MM.1S (cell line): ENCODE data around the gene DNAJA4.

Experiments
- DNase-seq: peaks from one replicate; pipeline ENCODE4 v3.0.0-alpha.2; 2015
- H2AFZ ChIP-seq: fragments of 300-600 bp; sonication (generic); 2 replicates; pipeline ENCODE4 v1.6.0; 2016; ENCODE audit warnings: antibody characterized with exemption, low read length
- H3F3A ChIP-seq: fragments of 300-600 bp; sonication (generic); 2 replicates; pipeline ENCODE4 v1.6.1; 2016; ENCODE audit warnings: mild to moderate bottlenecking, antibody characterized with exemption, low read length, moderate library complexity, mixed read lengths; ENCODE audit not compliant: insufficient read depth
- H3K27ac ChIP-seq: fragments of 300-600 bp; sonication (generic); 2 replicates; pipeline ENCODE4 v1.5.1; 2016; ENCODE audit warnings: mild to moderate bottlenecking, low read length
- H3K27me3 ChIP-seq: fragments of 300-600 bp; sonication (generic); replicated peaks from 2 replicates; pipeline ENCODE4 v1.6.0; 2016; ENCODE audit warnings: low read length; ENCODE audit not compliant: insufficient read depth
- H3K36me3 ChIP-seq: fragments of 300-600 bp; sonication (generic); replicated peaks from 2 replicates; pipeline ENCODE4 v1.6.1; 2016; ENCODE audit warnings: mild to moderate bottlenecking, low read length, mixed read lengths; ENCODE audit not compliant: insufficient read depth
- H3K4me1 ChIP-seq: fragments of 300-600 bp; sonication (generic); 2 replicates; pipeline ENCODE4 v1.6.1; 2016; ENCODE audit warnings: low read length, mixed read lengths
- H3K4me2 ChIP-seq: fragments of 300-600 bp; sonication (generic); 2 replicates; pipeline ENCODE4 v1.6.0; 2016; ENCODE audit warnings: low read depth, low read length
- H3K4me3 ChIP-seq: fragments of 300-600 bp; sonication (generic); 2 replicates; pipeline ENCODE4 v1.5.1; 2016; ENCODE audit warnings: low read length, mixed read lengths
- H3K79me2 ChIP-seq: fragments of 300-600 bp; sonication (generic); 2 replicates; pipeline ENCODE4 v1.6.1; 2016; ENCODE audit warnings: mixed run types, low read length, mixed read lengths
- H3K9ac ChIP-seq: fragments of 300-600 bp; sonication (generic); 2 replicates; pipeline ENCODE4 v1.6.1; 2016; ENCODE audit warnings: low read length, mixed read lengths
- H3K9me2 ChIP-seq: fragments of 300-600 bp; sonication (generic); replicated peaks from 2 replicates; pipeline ENCODE4 v1.6.1; 2016; ENCODE audit warnings: mild to moderate bottlenecking, low read length, mixed read lengths; ENCODE audit not compliant: insufficient read depth
- H3K9me3 ChIP-seq: fragments of 300-600 bp; sonication (generic); replicated peaks from 2 replicates; pipeline ENCODE4 v1.6.1; 2016; ENCODE audit warnings: mild to moderate bottlenecking, low read length, mixed read lengths; ENCODE audit not compliant: insufficient read depth
- H4K20me1 ChIP-seq: fragments of 300-600 bp; sonication (generic); 2 replicates; pipeline ENCODE4 v1.6.1; 2016; ENCODE audit warnings: mild to moderate bottlenecking, low read length, moderate library complexity, mixed read lengths; ENCODE audit not compliant: insufficient read depth
- CTCF ChIP-seq: fragments of 300-600 bp; sonication (generic); IDR thresholded peaks from 2 replicates; pipeline ENCODE4 v1.5.1; 2016; ENCODE audit warnings: antibody characterized with exemption, low read length, mixed read lengths
- EZH2 ChIP-seq: fragments of 300-600 bp; sonication (generic); optimal IDR thresholded peaks from 2 replicates; pipeline ENCODE3; 2017; ENCODE audit warnings: low read depth, mild to moderate bottlenecking, antibody characterized with exemption, low read length, mixed read lengths
- EZH2phosphoT487 ChIP-seq: fragments of 300-600 bp; sonication (generic); IDR thresholded peaks from 2 replicates; pipeline ENCODE4 v1.6.1; 2018; ENCODE audit warnings: antibody characterized with exemption, low read length

The DNAJA4 gene

GRCh38 chr15:78247911-78248310 is 16.5 kb upstream of the DNAJA4 start:
- H4K20me1 ChIP-seq = no peaks in the 10 kb centered on the region
- H3K36me3 ChIP-seq = no peaks in the 10 kb centered on the region
- H3K9ac ChIP-seq = no peak overlapping the region
- TF ChIP-seq EZH2phosphoT487 (no peak), CTCF (no peak), EZH2 (no peak)
- no peaks in the 10 kb centered on the region for H3F3A ChIP-seq
- no peak overlapping the region for H3K4me2 ChIP-seq
- H3K9me2 ChIP-seq = no peaks in the 10 kb centered on the region
- no peak for DNase-seq
- no peaks in the 10 kb centered on the region for H3K9me3 ChIP-seq
- H3K79me2 ChIP-seq = no peaks in the 10 kb centered on the region
- H3K27ac ChIP-seq = no peak overlapping the region
- no peak overlapping the region for H2AFZ ChIP-seq
- H3K4me3 ChIP-seq = no peak overlapping the region
- H3K4me1 ChIP-seq = no peaks in the 10 kb centered on the region
- H3K27me3 ChIP-seq = no peaks in the 10 kb centered on the region

GRCh38 chr15:78249131-78249530 is 15.2 kb upstream of the DNAJA4 start:
- no peak overlapping the region for H3K27ac ChIP-seq
- no peak for DNase-seq

GRCh38 chr15:78251136-78251535 is 13.2 kb upstream of the DNAJA4 start:
- Histone ChIP-seq H2AFZ (no peak overlapping the region), H3K36me3 (no peaks in the 10 kb centered on the region), H3K27me3 (no peaks in the 10 kb centered on the region), H3K9me2 (no peaks in the 10 kb centered on the region), H4K20me1 (no peaks in the 10 kb centered on the region), H3K4me2 (no peak overlapping the region), H3K4me3 (no peak overlapping the region), H3K79me2 (no peaks in the 10 kb centered on the region), H3K4me1 (no peaks in the 10 kb centered on the region), H3K27ac (no peak overlapping the region), H3K9ac (no peak overlapping the region), H3K9me3 (no peaks in the 10 kb centered on the region), H3F3A (no peaks in the 10 kb centered on the region)
- DNase-seq = no peak
- TF ChIP-seq EZH2 (no peak), EZH2phosphoT487 (no peak), CTCF (no peak)

More at GRCh38 chr15:78249131-78249530, 15.2 kb upstream of the DNAJA4 start:
- TF ChIP-seq EZH2 (no peak), CTCF (no peak), EZH2phosphoT487 (no peak)
- Histone ChIP-seq H4K20me1 (no peaks in the 10 kb centered on the region), H3K9me2 (no peaks in the 10 kb centered on the region), H3K9ac (no peak overlapping the region), H3K4me3 (no peak overlapping the region), H3K36me3 (no peaks in the 10 kb centered on the region), H3K4me2 (no peak overlapping the region), H3K9me3 (no peaks in the 10 kb centered on the region), H3K27me3 (no peaks in the 10 kb centered on the region), H3K79me2 (no peaks in the 10 kb centered on the region), H3F3A (no peaks in the 10 kb centered on the region), H3K4me1 (no peaks in the 10 kb centered on the region), H2AFZ (no peak overlapping the region)
